Calu3 (cell line): ENCODE measurements around the gene SNTG2. TPM values are rescaled to one million over a fixed set of nuclear protein-coding genes. Genes with fewer than 3 reads are reported as not detected.

ENCODE experiments used
- BruUV-seq: library from RNA; stranded (reverse); fragments of 400-500 nt; replicated peaks from 2 replicates; lab custom pipeline; 2021; lab: Mats Ljungman, UMichigan
- CTCF ChIA-PET: fragments of 300-600 bp; sonication (Branson Sonifier 250); formaldehyde crosslinking; loops from one replicate; lab custom pipeline; 2022; ENCODE audit warnings: antibody characterized with exemption; lab: Charles Lee
- DNase-seq: peaks from one replicate; pipeline ENCODE4 v3.0.0; 2022
- H3K27ac Mint-ChIP-seq: one replicate; pipeline ENCODE4 v1.8.0; 2022; ENCODE audit warnings: mixed read lengths; ENCODE audit not compliant: unreplicated experiment
- H3K27me3 Mint-ChIP-seq: one replicate; pipeline ENCODE4 v1.8.0; 2022; ENCODE audit warnings: mixed read lengths; ENCODE audit not compliant: unreplicated experiment
- H3K36me3 Mint-ChIP-seq: one replicate; pipeline ENCODE4 v1.8.0; 2022; ENCODE audit warnings: mild to moderate bottlenecking, moderate library complexity, mixed read lengths; ENCODE audit not compliant: insufficient read depth, unreplicated experiment
- H3K4me1 Mint-ChIP-seq: one replicate; pipeline ENCODE4 v1.8.0; 2022; ENCODE audit warnings: mild to moderate bottlenecking, low read depth, mixed read lengths; ENCODE audit not compliant: unreplicated experiment
- H3K4me3 Mint-ChIP-seq: one replicate; pipeline ENCODE4 v1.8.0; 2022; ENCODE audit warnings: mild to moderate bottlenecking, low read depth, moderate library complexity, mixed read lengths; ENCODE audit not compliant: unreplicated experiment
- H3K9me3 Mint-ChIP-seq: one replicate; pipeline ENCODE4 v1.8.0; 2022; ENCODE audit warnings: low read depth, mixed read lengths; ENCODE audit not compliant: unreplicated experiment
- intact Hi-C: fragments of 100-400 bp; cut with micrococcal nuclease; formaldehyde crosslinking; loops from one replicate; pipeline ENCODE4 v1.10.0; 2022; ENCODE audit not compliant: unreplicated experiment
- total RNA-seq: library from RNA; stranded (reverse); gene quantifications from 2 replicates; pipeline ENCODE4 v1.2.3, GENCODE V29; 2022
- TF ChIP-seq, protein P1 (sequence below): fragments of 200-600 bp; IDR thresholded peaks from one replicate; pipeline ENCODE4 v1.8.0; 2022; ENCODE audit warnings: antibody characterized with exemption; ENCODE audit not compliant: unreplicated experiment

The SNTG2 gene
- total RNA-seq, 1 experiment from 2014 or later = not detected

DNA sequence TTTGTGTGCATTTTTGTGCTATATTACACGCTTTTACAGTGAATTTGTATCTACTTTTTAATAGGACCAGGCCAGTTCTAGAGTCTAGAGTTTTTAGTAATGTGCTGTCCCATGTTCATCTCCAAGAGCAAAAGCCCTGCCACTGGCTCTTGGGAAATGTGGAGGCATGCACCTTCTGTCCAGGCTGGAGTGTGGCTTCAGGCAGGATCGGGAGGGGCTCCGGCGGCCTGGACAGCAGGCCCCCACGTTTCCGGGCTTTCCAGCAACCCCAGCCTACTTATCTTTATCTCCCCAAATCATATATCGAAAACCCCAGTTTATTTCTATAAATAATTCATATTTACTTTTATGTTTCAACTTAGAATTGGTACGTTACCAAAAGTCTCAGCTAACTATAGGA lies 78.2 kb downstream of the SNTG2 start:
- Mint-ChIP-seq H3K27me3 (no peaks in the 10 kb centered on the region), H3K4me1 (no peaks in the 10 kb centered on the region), H3K9me3 (peaks cover 11% of the 10 kb centered on the region), H3K27ac (no peak overlapping the region), H3K36me3 (no peaks in the 10 kb centered on the region), H3K4me3 (no peak overlapping the region)
- no peak for DNase-seq
- no TSS peak for BruUV-seq
- intact Hi-C loops = no loop called here
- TF ChIP-seq, protein P1, sequence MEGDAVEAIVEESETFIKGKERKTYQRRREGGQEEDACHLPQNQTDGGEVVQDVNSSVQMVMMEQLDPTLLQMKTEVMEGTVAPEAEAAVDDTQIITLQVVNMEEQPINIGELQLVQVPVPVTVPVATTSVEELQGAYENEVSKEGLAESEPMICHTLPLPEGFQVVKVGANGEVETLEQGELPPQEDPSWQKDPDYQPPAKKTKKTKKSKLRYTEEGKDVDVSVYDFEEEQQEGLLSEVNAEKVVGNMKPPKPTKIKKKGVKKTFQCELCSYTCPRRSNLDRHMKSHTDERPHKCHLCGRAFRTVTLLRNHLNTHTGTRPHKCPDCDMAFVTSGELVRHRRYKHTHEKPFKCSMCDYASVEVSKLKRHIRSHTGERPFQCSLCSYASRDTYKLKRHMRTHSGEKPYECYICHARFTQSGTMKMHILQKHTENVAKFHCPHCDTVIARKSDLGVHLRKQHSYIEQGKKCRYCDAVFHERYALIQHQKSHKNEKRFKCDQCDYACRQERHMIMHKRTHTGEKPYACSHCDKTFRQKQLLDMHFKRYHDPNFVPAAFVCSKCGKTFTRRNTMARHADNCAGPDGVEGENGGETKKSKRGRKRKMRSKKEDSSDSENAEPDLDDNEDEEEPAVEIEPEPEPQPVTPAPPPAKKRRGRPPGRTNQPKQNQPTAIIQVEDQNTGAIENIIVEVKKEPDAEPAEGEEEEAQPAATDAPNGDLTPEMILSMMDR = no peak
- CTCF ChIA-PET = no interaction called here

DNA sequence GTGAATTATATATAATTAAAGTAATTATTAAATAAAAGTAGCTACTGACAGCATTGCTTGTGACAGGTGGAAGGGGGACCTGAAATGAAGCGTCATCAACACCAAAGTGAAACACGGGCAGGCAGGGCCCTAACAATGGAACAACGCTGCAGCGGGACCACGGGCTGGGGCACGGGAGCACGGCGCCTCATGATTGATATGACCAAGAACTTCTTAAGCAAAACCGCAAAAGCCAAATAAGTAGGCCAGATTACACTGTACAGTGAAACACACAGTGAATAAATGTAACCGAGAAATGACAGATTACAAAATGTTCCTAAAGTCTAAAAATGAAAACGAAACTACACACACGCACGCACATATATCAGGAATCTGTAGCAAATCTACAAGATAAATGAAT lies 81.4 kb downstream of the SNTG2 start:
- intact Hi-C loops = no loop called here

DNA sequence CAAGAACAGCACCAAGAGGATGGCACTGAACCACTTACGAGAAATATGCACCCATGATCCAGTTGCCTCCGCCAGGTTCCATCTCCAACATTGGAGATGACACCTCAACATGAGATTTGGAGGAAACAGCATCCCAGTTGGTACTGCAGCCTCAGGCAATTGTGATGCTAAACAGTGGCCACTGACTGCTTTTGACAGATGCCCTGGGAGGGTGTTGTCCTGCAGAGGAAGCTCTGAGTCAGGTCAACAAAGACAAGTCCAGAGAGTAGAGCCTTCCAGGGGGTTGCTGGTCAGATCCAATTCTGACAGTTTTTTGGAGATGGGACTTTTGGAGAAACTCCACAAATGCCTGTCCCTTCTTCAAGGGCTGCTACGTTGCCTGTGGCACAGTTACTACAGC lies 82.4 kb downstream of the SNTG2 start:
- Mint-ChIP-seq H3K27ac (no peak overlapping the region), H3K36me3 (no peaks in the 10 kb centered on the region), H3K27me3 (no peaks in the 10 kb centered on the region), H3K4me1 (no peaks in the 10 kb centered on the region), H3K9me3 (peaks cover 19% of the 10 kb centered on the region), H3K4me3 (no peak overlapping the region)
- TF ChIP-seq, protein P1 = no peak
- BruUV-seq = no TSS peak
- intact Hi-C loops = no loop called here
- DNase-seq = no peak
- CTCF ChIA-PET = no interaction called here

More for the DNA sequence above, 81.4 kb downstream of the SNTG2 start:
- BruUV-seq = no TSS peak
- H3K36me3 Mint-ChIP-seq = no peaks in the 10 kb centered on the region
- H3K9me3 Mint-ChIP-seq = peaks cover 14% of the 10 kb centered on the region
- H3K27me3 Mint-ChIP-seq = no peaks in the 10 kb centered on the region
- H3K4me1 Mint-ChIP-seq = no peaks in the 10 kb centered on the region
- CTCF ChIA-PET = no interaction called here
- DNase-seq = no peak
- no peak overlapping the region for H3K4me3 Mint-ChIP-seq
- TF ChIP-seq, protein P1 = no peak
- no peak overlapping the region for H3K27ac Mint-ChIP-seq

DNA sequence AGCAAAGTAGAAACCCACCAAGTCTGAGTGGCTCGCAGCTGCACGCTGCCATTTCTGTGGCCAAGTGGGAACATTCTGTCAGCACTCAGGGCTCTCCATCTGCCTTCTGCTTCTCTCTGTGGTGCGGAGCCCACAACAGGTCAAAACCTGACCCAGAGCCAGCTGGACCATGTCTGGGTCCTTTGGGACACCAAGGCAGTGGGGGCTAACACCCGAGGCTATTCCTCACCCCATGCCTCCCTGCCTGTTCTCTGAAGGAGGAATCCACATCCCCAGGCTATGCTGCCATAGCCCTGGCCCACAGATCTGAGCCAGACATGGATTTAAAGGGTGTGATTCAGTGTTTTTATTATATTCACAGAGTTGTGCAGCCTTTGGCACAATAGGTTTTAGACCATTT lies 86.4 kb downstream of the SNTG2 start:
- TF ChIP-seq, protein P1 = no peak
- BruUV-seq = no TSS peak
- H3K36me3 Mint-ChIP-seq = no peaks in the 10 kb centered on the region
- peaks cover 16% of the 10 kb centered on the region for H3K9me3 Mint-ChIP-seq
- DNase-seq = no peak
- H3K4me1 Mint-ChIP-seq = no peaks in the 10 kb centered on the region
- no peaks in the 10 kb centered on the region for H3K27me3 Mint-ChIP-seq
- intact Hi-C loops = no loop called here
- no peak overlapping the region for H3K27ac Mint-ChIP-seq
- CTCF ChIA-PET = no interaction called here
- H3K4me3 Mint-ChIP-seq = no peak overlapping the region

DNA sequence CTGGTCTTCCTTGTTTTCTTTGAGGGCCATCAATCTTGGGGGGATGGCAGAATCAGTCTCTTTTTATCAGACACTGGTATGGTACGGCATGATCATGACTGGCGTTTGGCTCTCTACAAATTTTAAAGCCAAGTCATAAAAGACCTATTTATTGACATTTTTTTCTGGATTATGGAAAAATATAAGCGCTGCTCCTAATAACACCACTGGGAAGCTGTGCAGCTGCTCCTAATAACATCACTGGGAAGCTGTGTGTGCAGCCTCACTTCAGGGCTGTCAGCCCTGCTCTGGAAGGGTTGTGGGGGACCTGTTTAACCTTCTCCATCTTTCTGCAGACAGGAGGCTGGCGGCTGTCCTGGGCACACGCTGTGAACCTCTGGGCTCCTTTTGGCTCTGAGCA lies 88.9 kb downstream of the SNTG2 start:
- Mint-ChIP-seq H3K27me3 (no peaks in the 10 kb centered on the region), H3K36me3 (no peaks in the 10 kb centered on the region), H3K9me3 (peaks cover 22% of the 10 kb centered on the region), H3K4me3 (no peak overlapping the region), H3K4me1 (no peaks in the 10 kb centered on the region), H3K27ac (no peak overlapping the region)
- CTCF ChIA-PET = no interaction called here
- no peak for DNase-seq
- TF ChIP-seq, protein P1 = no peak
- intact Hi-C loops = no loop called here
- no TSS peak for BruUV-seq
